ENCODE results near the gene PLXDC2. TPM values are rescaled to one million over a fixed set of nuclear protein-coding genes. Genes with fewer than 3 reads are reported as not detected.

The PLXDC2 gene
- total and polyA plus RNA-seq, 4 donors, result 11.8 to 99.6 (median 40.8) TPM

GRCh38 chr10:19778996-19779395 lies 37.2 kb upstream of the PLXDC2 start:
- no peak overlapping the region for H3K9ac ChIP-seq (ENCODE audit: insufficient read depth in 1 of 2, low read length in 2 of 2)
- DNase-seq, result no peak
- H3K27ac ChIP-seq (ENCODE audit: low read depth in 1 of 2, low read length in 1 of 2), result no peak overlapping the region
- no peak overlapping the region for H3K4me3 ChIP-seq
- no peaks in the 10 kb centered on the region for H3K9me3 ChIP-seq (ENCODE audit: control insufficient read depth in 4 of 4, insufficient read depth in 3 of 4, low read length in 3 of 4)
- peaks cover 0 to 8% (median 2%) of the 10 kb centered on the region in 5 donors for H3K4me1 ChIP-seq (ENCODE audit: control insufficient read depth in 5 of 5, insufficient read depth in 5 of 5, low read length in 5 of 5)
- no peak for TF ChIP-seq CTCF (IDR thresholded peaks at IDR 0.05; ENCODE audit: control extremely low read depth, extremely low read depth)
- ATAC-seq (ENCODE audit: insufficient read depth, low FRiP score), result no peak
- H3K27me3 ChIP-seq (ENCODE audit: control insufficient read depth in 3 of 3, insufficient read depth in 3 of 3, low read length in 2 of 3), result no peaks in the 10 kb centered on the region
- WGBS, 2 donors, result 80 to 90% methylated on average over 2 of the region's 2 CpGs
- H3K36me3 ChIP-seq (ENCODE audit: control insufficient read depth in 4 of 4, insufficient read depth in 4 of 4, low read length in 4 of 4), result no peaks in the 10 kb centered on the region

- no peaks in the 10 kb centered on the region for H3K9me3 ChIP-seq (ENCODE audit: control insufficient read depth in 4 of 4, insufficient read depth in 3 of 4, low read length in 3 of 4)
- TF ChIP-seq CTCF (IDR thresholded peaks at IDR 0.05; ENCODE audit: control extremely low read depth, extremely low read depth), result no peak
- no peaks in the 10 kb centered on the region for H3K36me3 ChIP-seq (ENCODE audit: control insufficient read depth in 4 of 4, insufficient read depth in 4 of 4, low read length in 4 of 4)
- no peak overlapping the region for H3K4me3 ChIP-seq
- WGBS, 2 donors, result 39 to 50% methylated on average over 6 of the region's 6 CpGs
- H3K27ac ChIP-seq (ENCODE audit: low read depth in 1 of 2, low read length in 1 of 2), result no peak overlapping the region
- peaks cover 0 to 3% (median 0%) of the 10 kb centered on the region in 5 donors for H3K4me1 ChIP-seq (ENCODE audit: control insufficient read depth in 5 of 5, insufficient read depth in 5 of 5, low read length in 5 of 5)
- DNase-seq, result no peak
- no peak overlapping the region for H3K9ac ChIP-seq (ENCODE audit: insufficient read depth in 1 of 2, low read length in 2 of 2)
- ATAC-seq (ENCODE audit: insufficient read depth, low FRiP score), result no peak
- H3K27me3 ChIP-seq (ENCODE audit: control insufficient read depth in 3 of 3, insufficient read depth in 3 of 3, low read length in 2 of 3), result no peaks in the 10 kb centered on the region
Measured at GRCh38 chr10:19782430-19783089, 33.7 kb upstream of the PLXDC2 start.

- Histone ChIP-seq H3K36me3 (ENCODE audit: control insufficient read depth in 4 of 4, insufficient read depth in 4 of 4, low read length in 4 of 4) (no peaks in the 10 kb centered on the region), H3K27me3 (ENCODE audit: control insufficient read depth in 3 of 3, insufficient read depth in 3 of 3, low read length in 2 of 3) (no peaks in the 10 kb centered on the region), H3K9me3 (ENCODE audit: control insufficient read depth in 4 of 4, insufficient read depth in 3 of 4, low read length in 3 of 4) (no peaks in the 10 kb centered on the region), H3K27ac (ENCODE audit: low read depth in 1 of 2, low read length in 1 of 2) (no peak overlapping the region), H3K4me3 (no peak overlapping the region), H3K9ac (ENCODE audit: insufficient read depth in 1 of 2, low read length in 2 of 2) (no peak overlapping the region), H3K4me1 (ENCODE audit: control insufficient read depth in 5 of 5, insufficient read depth in 5 of 5, low read length in 5 of 5) (no peaks in the 10 kb centered on the region)
- DNase-seq, result no peak
- ATAC-seq (ENCODE audit: insufficient read depth, low FRiP score), result no peak
- 91 to 93% methylated on average over 4 of the region's 4 CpGs for WGBS, 2 donors
- no peak for TF ChIP-seq CTCF (IDR thresholded peaks at IDR 0.05; ENCODE audit: control extremely low read depth, extremely low read depth)
Measured at GRCh38 chr10:19783721-19784120, 32.5 kb upstream of the PLXDC2 start.

GRCh38 chr10:19785366-19785765 lies 30.9 kb upstream of the PLXDC2 start:
- Histone ChIP-seq H3K36me3 (ENCODE audit: control insufficient read depth in 4 of 4, insufficient read depth in 4 of 4, low read length in 4 of 4) (no peaks in the 10 kb centered on the region), H3K4me3 (no peak overlapping the region), H3K9ac (ENCODE audit: insufficient read depth in 1 of 2, low read length in 2 of 2) (no peak overlapping the region), H3K27me3 (ENCODE audit: control insufficient read depth in 3 of 3, insufficient read depth in 3 of 3, low read length in 2 of 3) (no peaks in the 10 kb centered on the region), H3K9me3 (ENCODE audit: control insufficient read depth in 4 of 4, insufficient read depth in 3 of 4, low read length in 3 of 4) (no peaks in the 10 kb centered on the region), H3K27ac (ENCODE audit: low read depth in 1 of 2, low read length in 1 of 2) (no peak overlapping the region), H3K4me1 (ENCODE audit: control insufficient read depth in 5 of 5, insufficient read depth in 5 of 5, low read length in 5 of 5) (no peaks in the 10 kb centered on the region)
- TF ChIP-seq CTCF (IDR thresholded peaks at IDR 0.05; ENCODE audit: control extremely low read depth, extremely low read depth), result no peak
- WGBS, 2 donors, result 40 to 52% methylated on average over 3 of the region's 3 CpGs
- DNase-seq (no peak), ATAC-seq (ENCODE audit: insufficient read depth, low FRiP score) (no peak)

Measured in lung (tissue), 12 donors.